HG03095 (cell line): ENCODE results near the gene TBL1X.

Experiments used
- ATAC-seq: cut with Tn5 transposase; IDR thresholded peaks from one replicate; pipeline ENCODE4 v1.9.1; 2021; ENCODE audit warnings: moderate library complexity; ENCODE audit not compliant: unreplicated experiment

The TBL1X gene

DNA sequence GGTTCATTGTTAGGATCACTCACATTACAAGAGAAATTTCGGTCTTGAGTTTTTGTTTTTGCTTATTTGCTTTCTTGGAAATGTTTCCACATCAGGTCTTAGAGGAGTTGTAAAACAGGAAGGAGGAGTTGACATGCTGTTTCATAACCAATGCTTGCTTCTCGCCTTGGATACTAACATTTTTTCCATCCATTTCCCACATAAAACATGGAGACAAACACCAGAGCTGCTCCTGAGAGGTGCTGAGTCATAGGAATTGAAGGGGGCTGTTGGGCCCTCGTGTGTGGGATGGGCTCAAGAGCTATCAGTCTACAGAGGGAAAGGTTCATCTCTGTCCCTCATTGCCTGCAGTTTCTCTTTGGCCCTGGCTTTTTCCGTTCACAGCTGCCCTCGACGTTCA is 29.9 kb downstream of the TBL1X start:
- no peak for ATAC-seq

- no peak for ATAC-seq
These were observed 30.6 kb downstream of the TBL1X start for GRCh38 chrX:9495496-9495895.

GRCh38 chrX:9498236-9498635 is 33.4 kb downstream of the TBL1X start:
- no peak for ATAC-seq

DNA sequence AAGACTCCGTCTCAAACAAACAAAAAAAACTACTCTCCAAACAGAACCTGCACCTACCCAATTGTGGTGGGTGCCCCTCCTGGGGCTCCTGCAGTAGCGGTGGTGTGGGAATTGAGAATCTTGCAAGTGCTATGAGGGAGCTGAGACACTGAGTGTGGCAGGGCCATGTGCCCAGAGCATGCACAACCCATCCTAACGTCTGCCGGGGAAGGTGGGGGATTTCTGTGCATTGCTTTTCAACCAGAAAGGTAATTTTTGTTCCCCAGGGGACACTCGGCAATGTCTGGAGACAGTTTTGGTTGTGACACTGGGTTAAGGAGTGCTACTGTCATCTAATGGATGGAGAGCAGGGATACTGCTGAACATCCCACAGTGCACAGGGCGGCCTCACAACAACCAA is 35.7 kb downstream of the TBL1X start:
- ATAC-seq: no peak

GRCh38 chrX:9501362-9501761 is 36.5 kb downstream of the TBL1X start:
- no peak for ATAC-seq

DNA sequence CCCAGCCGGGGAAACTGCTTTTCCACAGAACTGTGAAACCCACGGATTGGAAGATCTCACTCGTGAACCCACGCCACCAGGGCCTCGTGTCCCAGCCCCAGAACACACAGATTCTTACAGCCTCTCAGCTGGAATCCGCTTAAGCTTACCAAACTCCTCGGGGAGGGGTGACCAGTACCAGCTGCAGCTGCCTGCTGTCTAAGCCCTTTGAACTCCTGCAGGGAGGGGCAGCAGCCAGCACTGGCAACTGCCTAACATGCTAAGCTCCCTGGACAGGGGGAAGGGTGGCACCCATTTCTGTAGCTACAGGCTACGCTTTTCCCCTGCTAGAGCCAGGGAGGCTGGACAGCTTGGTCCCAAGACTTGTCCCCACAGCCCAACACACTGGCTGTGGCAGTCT is 38.4 kb downstream of the TBL1X start:
- ATAC-seq: no peak

DNA sequence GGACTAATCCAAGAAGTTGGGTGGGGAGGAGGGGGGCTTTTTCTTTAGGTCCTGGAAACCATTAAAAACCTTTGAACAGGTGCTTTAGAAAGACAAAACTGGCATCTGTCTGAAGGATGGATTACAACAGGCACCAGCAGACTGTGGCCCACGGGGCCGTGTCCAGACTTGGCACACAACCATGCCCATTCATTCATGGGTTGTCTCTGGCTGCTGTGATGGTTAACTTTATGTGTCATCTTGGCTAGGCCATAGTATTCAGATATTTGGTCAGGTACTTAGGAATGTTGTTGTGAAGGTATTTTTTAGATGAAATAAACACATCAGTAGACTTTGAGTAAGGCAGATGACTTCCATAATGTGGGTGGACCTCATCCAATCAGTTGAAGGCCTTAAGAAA is 45.5 kb downstream of the TBL1X start:
- no peak for ATAC-seq

DNA sequence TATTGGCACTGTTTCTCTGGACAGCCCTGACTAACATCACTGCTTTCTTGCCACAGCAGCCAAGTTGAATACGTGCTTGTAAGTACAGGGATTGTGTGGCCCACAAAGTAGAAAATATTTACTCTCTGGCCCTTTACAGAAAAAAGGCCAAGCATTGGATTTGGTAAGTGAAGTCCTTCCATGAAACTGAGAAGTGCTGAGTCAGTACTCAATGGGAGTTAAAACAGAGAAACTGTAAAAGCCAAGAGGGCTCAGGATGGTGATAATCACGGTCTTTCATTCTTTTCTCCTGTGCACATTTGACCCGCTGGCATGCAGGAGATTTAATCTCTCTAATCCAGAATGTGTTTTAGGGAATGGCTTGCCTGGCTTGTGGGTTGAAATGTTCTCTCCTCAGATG is 46.1 kb downstream of the TBL1X start:
- ATAC-seq: no peak

- ATAC-seq: no peak
These were observed 50.6 kb downstream of the TBL1X start for GRCh38 chrX:9515489-9515888.

DNA sequence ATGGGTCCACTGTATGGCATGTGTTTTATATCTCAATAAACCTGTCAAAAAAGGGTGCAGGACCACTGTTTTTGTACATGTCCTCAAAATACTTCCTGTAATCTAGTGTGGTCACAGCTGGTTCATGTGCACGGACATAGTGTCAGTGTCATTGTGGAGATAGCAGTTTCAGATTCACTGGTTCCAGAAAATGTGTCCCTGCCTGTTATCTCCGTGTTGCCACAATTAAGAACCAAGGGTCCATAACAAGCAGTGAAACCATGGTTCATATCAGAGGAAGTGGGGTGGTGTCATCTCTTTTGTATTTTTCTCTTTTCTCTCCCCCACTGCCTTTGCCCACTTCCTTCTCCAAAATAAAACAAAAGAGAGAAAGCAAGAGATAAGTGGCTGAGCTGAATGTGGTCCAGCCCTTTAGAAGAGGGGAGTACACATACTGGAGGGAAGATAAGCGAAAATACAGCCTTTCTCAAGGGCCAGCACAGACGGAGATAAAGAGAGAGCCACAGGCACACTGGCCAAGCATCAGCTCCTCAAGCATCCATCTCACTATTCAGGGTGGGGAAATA is 51.2 kb downstream of the TBL1X start:
- ATAC-seq: no peak

GRCh38 chrX:9516635-9517034 is 51.8 kb downstream of the TBL1X start:
- ATAC-seq: no peak

GRCh38 chrX:9518051-9518450 is 53.2 kb downstream of the TBL1X start:
- ATAC-seq: no peak

- ATAC-seq: no peak
These were observed 54.0 kb downstream of the TBL1X start for GRCh38 chrX:9518889-9519288.

- no peak for ATAC-seq
These were observed 54.8 kb downstream of the TBL1X start for GRCh38 chrX:9519546-9520216.

DNA sequence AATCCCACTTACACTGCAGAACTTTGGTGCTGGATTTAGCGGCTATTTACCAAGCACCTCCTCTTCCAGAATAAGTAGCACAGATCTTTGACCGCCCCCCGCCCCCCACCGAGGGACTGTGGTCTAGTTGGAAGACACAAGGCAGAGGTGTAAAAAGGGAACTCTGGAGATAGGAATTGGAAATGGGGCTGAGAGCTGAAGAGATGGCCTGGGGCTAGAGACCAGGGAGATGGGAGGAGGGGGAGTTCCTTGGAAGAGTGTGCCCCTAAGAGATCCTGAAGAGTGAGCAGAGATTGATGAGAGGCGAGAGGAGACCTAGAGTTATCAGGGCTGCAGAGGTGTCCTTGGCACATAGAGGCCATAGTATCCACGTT is 55.3 kb downstream of the TBL1X start:
- no peak for ATAC-seq

DNA sequence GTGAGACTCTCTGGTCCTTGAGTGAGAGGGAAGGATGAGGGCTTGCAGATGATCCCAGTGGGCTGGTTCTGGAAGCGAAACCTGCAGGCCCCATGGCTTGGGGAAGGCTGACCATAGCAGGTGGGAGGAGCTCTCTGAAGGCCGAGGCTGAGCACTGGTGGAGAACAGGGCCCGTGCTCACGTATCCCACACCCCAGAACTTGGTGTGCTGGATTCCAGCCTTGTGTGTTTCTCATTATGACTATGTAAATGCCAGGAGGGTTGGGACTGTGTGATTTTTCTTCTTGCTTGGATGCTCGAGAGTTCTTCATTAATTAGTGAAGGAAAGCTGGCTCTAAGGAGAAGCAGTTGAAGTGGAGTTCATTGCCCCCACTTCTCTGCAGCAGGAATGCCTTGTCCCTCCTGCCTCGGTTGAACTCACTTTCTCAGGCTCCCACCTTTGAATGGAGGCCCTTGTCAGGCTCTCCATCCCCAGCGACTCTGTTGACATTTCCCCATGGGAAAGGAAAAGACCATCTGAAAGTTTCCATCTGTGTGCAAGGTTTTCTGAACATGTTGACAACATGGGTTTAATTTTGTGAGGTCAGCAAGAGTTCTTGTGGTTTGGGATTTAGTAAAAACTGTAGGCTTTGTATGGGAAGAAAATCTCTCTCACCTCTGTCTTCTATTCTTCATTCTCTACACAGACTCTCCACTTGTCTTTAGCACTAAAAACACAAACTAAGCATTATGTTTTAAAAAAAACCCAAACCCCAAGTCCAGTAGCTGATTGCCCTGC is 57.7 kb downstream of the TBL1X start:
- ATAC-seq: no peak

DNA sequence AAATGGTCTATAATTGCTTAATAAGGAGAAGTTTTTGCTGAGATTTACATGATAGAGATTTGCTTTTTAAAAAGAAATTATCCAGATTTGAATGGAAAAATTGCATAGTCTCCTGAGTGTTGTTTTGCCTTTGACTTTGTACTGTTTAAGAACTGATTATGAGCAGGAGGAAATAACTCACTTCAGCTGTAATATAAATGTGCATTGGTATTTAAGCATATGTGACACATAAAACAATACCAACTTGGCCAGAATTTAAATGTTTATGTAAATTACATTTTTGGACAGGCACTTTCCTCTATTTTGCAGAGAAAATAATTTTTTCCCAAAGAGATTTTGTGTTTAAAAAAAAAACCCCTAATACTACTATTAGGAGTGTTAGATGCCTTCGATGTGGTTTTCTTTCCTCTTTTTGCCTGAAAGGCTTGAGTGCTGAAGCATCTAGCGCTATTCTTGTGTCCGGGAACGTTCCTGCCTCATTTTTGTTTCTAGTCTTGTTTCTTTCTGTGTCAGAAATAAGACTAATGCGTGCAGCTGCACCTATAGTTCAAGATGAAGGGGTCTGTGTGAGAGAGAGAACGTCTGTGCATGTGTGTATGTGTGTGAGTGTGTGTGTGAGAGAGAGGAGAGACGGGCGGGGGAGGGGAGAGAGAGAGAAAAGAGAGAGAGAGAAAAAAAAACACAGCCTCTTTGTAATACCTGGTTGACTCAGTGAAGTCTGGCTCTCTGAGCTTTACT is 60.8 kb downstream of the TBL1X start:
- ATAC-seq: peak; percentile 43

DNA sequence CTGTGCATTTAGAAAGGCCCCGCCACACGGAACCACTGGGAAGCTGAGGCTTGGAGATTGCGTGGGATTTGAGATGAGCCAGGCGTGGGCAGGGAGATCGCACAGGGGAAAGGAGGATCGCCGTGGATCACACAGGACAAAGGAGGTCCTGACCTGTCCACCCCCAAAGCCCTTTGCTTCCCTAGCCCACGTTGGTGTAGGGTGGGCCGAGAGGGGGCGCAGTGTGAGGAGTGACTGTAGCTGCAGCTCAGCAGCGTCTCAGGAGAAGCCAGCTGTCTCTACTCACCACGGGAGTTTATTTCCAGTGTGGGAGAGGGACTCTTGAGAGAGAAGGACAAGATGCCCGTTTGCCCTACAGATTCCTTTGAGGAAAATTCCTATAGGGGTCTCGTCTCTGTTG is 62.1 kb downstream of the TBL1X start:
- no peak for ATAC-seq

DNA sequence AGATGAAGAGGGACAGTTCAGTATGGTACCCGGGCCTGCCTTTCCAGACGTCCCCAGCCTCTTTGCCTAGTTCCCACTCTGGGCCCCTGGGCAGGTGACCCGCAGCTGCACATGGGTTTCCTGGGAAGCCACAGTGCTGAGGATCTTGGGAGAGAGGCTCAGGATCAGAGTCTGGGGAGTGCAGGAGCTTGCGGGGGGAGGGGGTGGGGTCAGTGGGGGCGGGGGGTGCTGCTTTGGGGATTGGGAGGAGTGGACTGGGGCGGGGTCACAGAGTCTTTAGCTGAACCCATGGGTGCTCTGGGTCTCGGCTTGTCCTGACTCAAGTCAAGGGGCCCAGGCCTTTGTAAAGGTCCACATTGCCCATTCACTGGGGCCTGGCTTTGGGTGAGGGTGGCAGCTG is 63.6 kb downstream of the TBL1X start:
- no peak for ATAC-seq

DNA sequence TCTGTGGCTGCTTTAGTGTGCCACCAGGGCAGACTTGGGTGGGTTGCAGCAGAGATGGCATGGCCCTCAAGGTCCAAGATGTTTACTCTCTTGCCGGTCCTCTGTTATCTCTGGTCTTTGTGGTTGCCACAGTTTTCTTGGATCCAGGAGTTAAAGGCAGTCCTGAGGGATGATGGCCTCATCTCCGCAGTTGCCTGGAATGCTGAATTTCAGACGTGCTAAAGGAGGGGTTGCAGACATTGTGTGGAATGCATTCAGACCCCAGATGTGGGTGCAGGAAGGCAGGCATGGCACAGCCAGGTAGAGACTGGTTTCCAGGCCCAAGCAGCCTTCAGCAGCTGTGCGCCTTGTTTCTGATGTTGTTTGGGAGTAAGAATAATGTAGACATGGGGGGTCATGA is 64.4 kb downstream of the TBL1X start:
- ATAC-seq: no peak

DNA sequence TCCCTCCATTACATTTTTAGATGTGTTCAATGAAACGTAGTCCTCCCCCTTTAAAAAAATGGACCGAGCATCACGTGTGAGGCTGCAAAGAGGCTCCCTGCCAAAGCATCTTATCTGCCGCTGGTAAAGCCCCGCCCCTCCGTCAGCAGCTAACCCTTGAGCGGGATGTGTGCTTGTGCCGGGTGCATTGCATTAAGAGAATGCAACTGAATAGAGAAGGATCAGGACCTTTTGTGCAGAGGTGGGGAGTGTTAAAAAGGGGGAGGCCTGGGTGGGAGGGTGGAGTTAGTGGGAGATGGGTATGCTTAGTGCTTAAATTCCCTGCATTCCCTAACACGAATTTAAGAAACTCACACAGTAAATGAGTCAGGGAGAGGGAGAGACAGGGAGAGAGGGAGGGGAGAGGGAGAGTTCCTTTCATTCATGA is 66.0 kb downstream of the TBL1X start:
- ATAC-seq: no peak

DNA sequence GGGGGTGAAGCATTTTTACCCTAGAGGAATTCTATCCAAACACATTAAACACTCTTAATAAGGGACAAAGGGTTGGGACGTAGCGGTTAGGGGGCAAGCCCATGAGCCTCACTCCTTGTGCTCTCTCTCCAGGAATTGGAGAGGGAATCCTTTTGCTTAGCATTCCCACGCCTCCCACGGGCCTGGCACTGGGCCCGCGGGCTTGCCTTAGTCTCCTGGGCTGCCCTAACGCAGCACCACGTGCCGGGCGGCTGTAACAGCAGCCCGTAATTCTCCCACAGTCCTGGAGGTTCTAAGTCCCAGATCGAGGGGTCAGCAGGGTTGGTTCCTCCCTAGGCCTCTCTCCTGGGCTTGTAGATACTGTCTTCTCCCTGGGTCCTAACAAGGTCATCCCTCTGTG is 67.5 kb downstream of the TBL1X start:
- no peak for ATAC-seq
